Neural cell (in vitro differentiated cells): ENCODE measurements around the gene AP3M1. TPM values are rescaled to one million over a fixed set of nuclear protein-coding genes. Genes with fewer than 3 reads are reported as not detected.

Experiments
- H2AFZ ChIP-seq: fragments of 200-600, 300-800 bp; sonication (generic), shearing (Covaris generic); 2 replicates; pipeline ENCODE4 v1.6.0; 2014; ENCODE audit warnings: low read depth, mild to moderate bottlenecking, antibody characterized with exemption, low read length, moderate library complexity
- H3F3A ChIP-seq: fragments of 200-600 bp; shearing (Covaris generic); 2 replicates; pipeline ENCODE4 v1.6.1; 2016; ENCODE audit warnings: mild to moderate bottlenecking, moderate library complexity, mixed read lengths, antibody characterized with exemption, low read length; ENCODE audit not compliant: insufficient read depth, poor library complexity, severe bottlenecking
- H3K27ac ChIP-seq: fragments of 200-600, 300-800 bp; sonication (generic), shearing (Covaris generic); 2 replicates; pipeline ENCODE4 v1.5.1; 2014; ENCODE audit warnings: mild to moderate bottlenecking, low read length, moderate library complexity
- H3K27me3 ChIP-seq: fragments of 300-800, 200-600 bp; sonication (generic), shearing (Covaris generic); 2 replicates; pipeline ENCODE4 v1.6.0; 2014; ENCODE audit warnings: mild to moderate bottlenecking, low read depth, low read length, moderate library complexity; ENCODE audit not compliant: insufficient read depth
- H3K36me3 ChIP-seq: fragments of 300-800, 200-600 bp; sonication (generic), shearing (Covaris generic); 2 replicates; pipeline ENCODE4 v1.5.1; 2014; ENCODE audit warnings: mild to moderate bottlenecking, antibody characterized with exemption, low read length, moderate library complexity; ENCODE audit not compliant: insufficient read depth
- H3K4me2 ChIP-seq: fragments of 300-800, 200-600 bp; sonication (generic), shearing (Covaris generic); 2 replicates; pipeline ENCODE4 v1.6.0; 2014; ENCODE audit warnings: mild to moderate bottlenecking, low read length
- H3K4me3 ChIP-seq: fragments of 300-800, 200-600 bp; sonication (generic), shearing (Covaris generic); 2 replicates; pipeline ENCODE4 v1.5.1; 2014; ENCODE audit warnings: mild to moderate bottlenecking, low read length, moderate library complexity
- H3K79me2 ChIP-seq: fragments of 200-600 bp; shearing (Covaris generic); replicated peaks from 2 replicates; pipeline ENCODE4 v1.6.0; 2014; ENCODE audit warnings: mild to moderate bottlenecking, low read length, moderate library complexity; ENCODE audit not compliant: insufficient read depth
- H3K9ac ChIP-seq: fragments of 300-800, 200-600 bp; sonication (generic), shearing (Covaris generic); 2 replicates; pipeline ENCODE4 v1.6.1; 2016; ENCODE audit warnings: mild to moderate bottlenecking, low read length, mixed read lengths
- H3K9me2 ChIP-seq: fragments of 200-600 bp; shearing (Covaris generic); 2 replicates; pipeline ENCODE4 v1.6.1; 2016; ENCODE audit warnings: mild to moderate bottlenecking, low read length, mixed read lengths; ENCODE audit not compliant: insufficient read depth
- H3K9me3 ChIP-seq: fragments of 200-600, 300-800 bp; sonication (generic), shearing (Covaris generic); 2 replicates; pipeline ENCODE4 v1.6.1; 2016; ENCODE audit warnings: mild to moderate bottlenecking, mixed run types, low read length, moderate library complexity, mixed read lengths
- H4K20me1 ChIP-seq: fragments of 200-600 bp; shearing (Covaris generic); 2 replicates; pipeline ENCODE4 v1.6.1; 2016; ENCODE audit warnings: mild to moderate bottlenecking, mixed run types; ENCODE audit not compliant: insufficient read depth
- EP300 ChIP-seq: fragments of 450-650 bp; conservative IDR thresholded peaks from 2 replicates; pipeline ENCODE4 v1.6.1; 2014; ENCODE audit warnings: antibody characterized with exemption, mild to moderate bottlenecking, moderate library complexity; ENCODE audit not compliant: poor library complexity, severe bottlenecking
- EZH2 ChIP-seq: fragments of 200-600, 300-800 bp; shearing (Covaris generic), sonication (generic); IDR thresholded peaks from 2 replicates; pipeline ENCODE4 v1.6.1; 2014; ENCODE audit warnings: antibody characterized with exemption, low read length, borderline replicate concordance, mild to moderate bottlenecking; ENCODE audit not compliant: insufficient read depth, poor library complexity, severe bottlenecking
- MXI1 ChIP-seq: fragments of 450-650 bp; conservative IDR thresholded peaks from 2 replicates; pipeline ENCODE4 v1.6.1; 2014; ENCODE audit warnings: antibody characterized with exemption, mild to moderate bottlenecking; ENCODE audit not compliant: poor library complexity, severe bottlenecking
- POLR2AphosphoS5 ChIP-seq: IDR thresholded peaks from 2 replicates; pipeline ENCODE4 v1.6.1; 2012
- RAD21 ChIP-seq: fragments of 450-650 bp; conservative IDR thresholded peaks from 2 replicates; pipeline ENCODE4 v1.6.1; 2014; ENCODE audit warnings: antibody characterized with exemption, mild to moderate bottlenecking, moderate library complexity
- SMC3 ChIP-seq: fragments of 450-650 bp; conservative IDR thresholded peaks from 2 replicates; pipeline ENCODE4 v1.6.1; 2014; ENCODE audit warnings: antibody characterized with exemption, mild to moderate bottlenecking, moderate library complexity; ENCODE audit not compliant: poor library complexity
- TAF1 ChIP-seq: IDR thresholded peaks from 2 replicates; pipeline ENCODE4 v1.6.1; 2012; ENCODE audit warnings: low read depth
- polyA plus RNA-seq: library from polyadenylated mRNA; depleted of rRNA; stranded (reverse); fragments of >200 nt; gene quantifications from 2 replicates; pipeline ENCODE4 v1.2.3, GENCODE V29; 2014
- TF ChIP-seq, protein P1 (sequence below): fragments of 450-650 bp; IDR thresholded peaks from 2 replicates; pipeline ENCODE4 v1.5.1; 2014; ENCODE audit warnings: antibody characterized with exemption, mild to moderate bottlenecking, moderate library complexity; ENCODE audit not compliant: poor library complexity, severe bottlenecking
- TF ChIP-seq, protein P2 (sequence below): IDR thresholded peaks from 2 replicates; pipeline ENCODE4 v1.6.1; 2012; ENCODE audit warnings: borderline replicate concordance

AP3M1 gene
- polyA plus RNA-seq, 1 donor from 2014 or later, result 26.7 TPM

DNA sequence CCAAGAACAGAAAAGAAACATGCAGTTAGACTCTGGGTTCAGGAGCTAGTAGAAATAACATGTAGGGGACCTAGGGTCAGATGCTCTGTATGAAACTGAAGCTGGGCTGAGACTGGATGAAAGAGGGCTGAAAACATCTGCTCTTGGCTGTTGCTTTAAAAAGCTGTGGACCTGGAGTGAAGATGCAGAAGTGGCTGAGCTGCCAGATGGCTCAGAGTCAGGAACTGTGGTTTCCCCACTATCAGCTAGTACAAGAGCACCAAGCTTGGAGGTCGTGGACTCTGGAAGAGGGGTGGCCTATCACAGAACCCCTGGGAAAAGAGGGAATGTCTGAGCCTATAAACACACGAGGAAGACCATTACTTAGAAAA lies 6.3 kb upstream of the AP3M1 start (continued):
- TF ChIP-seq EP300 (no peak), SMC3 (no peak)

DNA sequence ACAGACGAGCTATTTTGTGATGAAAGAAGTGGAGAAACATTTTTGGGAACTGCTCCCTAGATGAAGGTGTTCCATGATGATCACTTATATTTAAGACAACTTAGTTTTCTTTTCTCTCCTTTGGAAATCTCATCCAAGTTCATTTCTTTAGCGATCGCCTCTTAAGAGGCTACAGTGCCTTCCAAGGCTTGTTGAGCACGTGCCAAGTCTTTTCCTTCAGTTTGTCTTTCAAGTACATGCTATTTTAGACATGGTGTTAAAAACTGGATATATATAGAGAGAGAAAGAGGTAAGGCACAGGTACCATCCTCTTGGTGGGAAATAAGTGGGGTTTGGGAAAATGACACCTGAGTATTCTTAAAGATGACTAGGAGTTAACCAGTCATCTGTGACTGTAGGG lies 3.0 kb upstream of the AP3M1 start:
- H3K9ac ChIP-seq, result no peak overlapping the region
- TF ChIP-seq, protein P1, sequence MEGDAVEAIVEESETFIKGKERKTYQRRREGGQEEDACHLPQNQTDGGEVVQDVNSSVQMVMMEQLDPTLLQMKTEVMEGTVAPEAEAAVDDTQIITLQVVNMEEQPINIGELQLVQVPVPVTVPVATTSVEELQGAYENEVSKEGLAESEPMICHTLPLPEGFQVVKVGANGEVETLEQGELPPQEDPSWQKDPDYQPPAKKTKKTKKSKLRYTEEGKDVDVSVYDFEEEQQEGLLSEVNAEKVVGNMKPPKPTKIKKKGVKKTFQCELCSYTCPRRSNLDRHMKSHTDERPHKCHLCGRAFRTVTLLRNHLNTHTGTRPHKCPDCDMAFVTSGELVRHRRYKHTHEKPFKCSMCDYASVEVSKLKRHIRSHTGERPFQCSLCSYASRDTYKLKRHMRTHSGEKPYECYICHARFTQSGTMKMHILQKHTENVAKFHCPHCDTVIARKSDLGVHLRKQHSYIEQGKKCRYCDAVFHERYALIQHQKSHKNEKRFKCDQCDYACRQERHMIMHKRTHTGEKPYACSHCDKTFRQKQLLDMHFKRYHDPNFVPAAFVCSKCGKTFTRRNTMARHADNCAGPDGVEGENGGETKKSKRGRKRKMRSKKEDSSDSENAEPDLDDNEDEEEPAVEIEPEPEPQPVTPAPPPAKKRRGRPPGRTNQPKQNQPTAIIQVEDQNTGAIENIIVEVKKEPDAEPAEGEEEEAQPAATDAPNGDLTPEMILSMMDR, result no peak
- TF ChIP-seq MXI1, result no peak
- TF ChIP-seq SMC3, result no peak
- TF ChIP-seq POLR2AphosphoS5, result no peak
- no peak for TF ChIP-seq RAD21
- TF ChIP-seq TAF1, result no peak
- TF ChIP-seq, protein P2, sequence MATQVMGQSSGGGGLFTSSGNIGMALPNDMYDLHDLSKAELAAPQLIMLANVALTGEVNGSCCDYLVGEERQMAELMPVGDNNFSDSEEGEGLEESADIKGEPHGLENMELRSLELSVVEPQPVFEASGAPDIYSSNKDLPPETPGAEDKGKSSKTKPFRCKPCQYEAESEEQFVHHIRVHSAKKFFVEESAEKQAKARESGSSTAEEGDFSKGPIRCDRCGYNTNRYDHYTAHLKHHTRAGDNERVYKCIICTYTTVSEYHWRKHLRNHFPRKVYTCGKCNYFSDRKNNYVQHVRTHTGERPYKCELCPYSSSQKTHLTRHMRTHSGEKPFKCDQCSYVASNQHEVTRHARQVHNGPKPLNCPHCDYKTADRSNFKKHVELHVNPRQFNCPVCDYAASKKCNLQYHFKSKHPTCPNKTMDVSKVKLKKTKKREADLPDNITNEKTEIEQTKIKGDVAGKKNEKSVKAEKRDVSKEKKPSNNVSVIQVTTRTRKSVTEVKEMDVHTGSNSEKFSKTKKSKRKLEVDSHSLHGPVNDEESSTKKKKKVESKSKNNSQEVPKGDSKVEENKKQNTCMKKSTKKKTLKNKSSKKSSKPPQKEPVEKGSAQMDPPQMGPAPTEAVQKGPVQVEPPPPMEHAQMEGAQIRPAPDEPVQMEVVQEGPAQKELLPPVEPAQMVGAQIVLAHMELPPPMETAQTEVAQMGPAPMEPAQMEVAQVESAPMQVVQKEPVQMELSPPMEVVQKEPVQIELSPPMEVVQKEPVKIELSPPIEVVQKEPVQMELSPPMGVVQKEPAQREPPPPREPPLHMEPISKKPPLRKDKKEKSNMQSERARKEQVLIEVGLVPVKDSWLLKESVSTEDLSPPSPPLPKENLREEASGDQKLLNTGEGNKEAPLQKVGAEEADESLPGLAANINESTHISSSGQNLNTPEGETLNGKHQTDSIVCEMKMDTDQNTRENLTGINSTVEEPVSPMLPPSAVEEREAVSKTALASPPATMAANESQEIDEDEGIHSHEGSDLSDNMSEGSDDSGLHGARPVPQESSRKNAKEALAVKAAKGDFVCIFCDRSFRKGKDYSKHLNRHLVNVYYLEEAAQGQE, result no peak
- TF ChIP-seq EP300, result no peak
- no peak for TF ChIP-seq EZH2
- H3K27ac ChIP-seq, result no peak overlapping the region
- H3K36me3 ChIP-seq, result no peaks in the 10 kb centered on the region
- no peaks in the 10 kb centered on the region for H3K9me3 ChIP-seq
- peaks cover 48% of the 10 kb centered on the region for H3K79me2 ChIP-seq
- no peak overlapping the region for H3K4me2 ChIP-seq
- no peaks in the 10 kb centered on the region for H3F3A ChIP-seq
- no peak overlapping the region for H3K4me3 ChIP-seq
- no peaks in the 10 kb centered on the region for H3K27me3 ChIP-seq
- H3K9me2 ChIP-seq, result no peaks in the 10 kb centered on the region
- no peak overlapping the region for H2AFZ ChIP-seq
- no peaks in the 10 kb centered on the region for H4K20me1 ChIP-seq

DNA sequence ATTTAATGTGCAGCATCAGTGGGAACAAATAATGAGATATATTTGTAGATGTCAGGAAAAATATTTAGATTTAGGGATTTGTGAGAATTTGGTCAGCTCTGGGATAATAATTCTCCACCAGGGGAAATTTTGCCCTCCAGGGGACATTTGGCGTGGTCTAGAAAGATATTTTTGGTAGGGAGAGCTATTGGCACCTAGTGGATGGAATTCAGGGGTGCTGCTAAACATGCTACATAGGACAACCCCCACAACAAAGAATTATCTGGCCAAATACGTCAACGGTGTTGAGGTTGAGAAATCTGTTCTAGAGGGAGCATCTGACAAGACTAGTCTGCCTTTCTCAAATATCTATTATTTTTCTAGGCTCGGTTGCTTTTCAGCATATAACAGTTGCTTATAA lies 2.5 kb upstream of the AP3M1 start:
- no peaks in the 10 kb centered on the region for H3K27me3 ChIP-seq
- no peaks in the 10 kb centered on the region for H3K9me2 ChIP-seq
- no peaks in the 10 kb centered on the region for H4K20me1 ChIP-seq
- H3K4me2 ChIP-seq, result peak overlapping the region; percentile 47
- peak overlapping the region; percentile 91 for H3K4me3 ChIP-seq
- no peak overlapping the region for H2AFZ ChIP-seq
- no peak overlapping the region for H3K27ac ChIP-seq
- H3K9ac ChIP-seq, result no peak overlapping the region
- peaks cover 46% of the 10 kb centered on the region for H3K79me2 ChIP-seq
- no peaks in the 10 kb centered on the region for H3K9me3 ChIP-seq
- TF ChIP-seq MXI1, result no peak
- no peak for TF ChIP-seq EP300
- no peak for TF ChIP-seq TAF1
- TF ChIP-seq, protein P2, result no peak
- TF ChIP-seq SMC3, result no peak
- no peak for TF ChIP-seq EZH2
- TF ChIP-seq, protein P1, result no peak
- no peak for TF ChIP-seq RAD21
- no peak for TF ChIP-seq POLR2AphosphoS5
- H3F3A ChIP-seq, result no peaks in the 10 kb centered on the region
- H3K36me3 ChIP-seq, result no peaks in the 10 kb centered on the region
